Panc1 (cell line): ENCODE measurements around the gene GPR84.

Experiments
- POLR2AphosphoS5 ChIP-seq: IDR thresholded peaks from 2 replicates; pipeline ENCODE4 v1.6.1; 2012; ENCODE audit warnings: mild to moderate bottlenecking, low read depth, low read length, moderate library complexity
- TCF7L2 ChIP-seq: IDR thresholded peaks from 2 replicates; pipeline ENCODE4 v1.6.1; 2011; ENCODE audit warnings: mild to moderate bottlenecking, low read depth, low read length, inconsistent platforms

GRCh38 chr12:54363618-54364017 lies 668 bp downstream of the GPR84 start:
- TF ChIP-seq POLR2AphosphoS5, result no peak
- TF ChIP-seq TCF7L2, result no peak
